Measurements from ENCODE around the gene C17orf113.

DNA sequence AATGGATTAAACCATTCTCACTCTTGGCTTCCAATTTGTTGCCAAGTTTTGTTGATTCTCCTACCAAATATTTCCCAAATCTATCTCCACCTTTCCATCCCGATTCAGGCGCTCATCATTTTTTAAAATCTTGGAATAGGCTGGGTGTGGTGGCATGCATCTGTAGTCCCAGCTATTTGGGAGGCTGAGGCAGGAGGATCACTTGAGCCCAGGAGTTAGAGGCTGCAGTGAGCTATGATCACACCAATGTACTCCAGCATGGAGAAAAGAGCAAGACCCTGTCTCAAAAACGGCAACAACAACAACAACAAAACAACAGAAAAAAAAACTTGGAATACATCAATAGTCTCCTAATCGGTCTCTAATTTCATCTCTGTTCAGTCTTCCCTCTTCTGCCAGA, 31.4 kb downstream of the C17orf113 start:
- TF ChIP-seq, protein P1, sequence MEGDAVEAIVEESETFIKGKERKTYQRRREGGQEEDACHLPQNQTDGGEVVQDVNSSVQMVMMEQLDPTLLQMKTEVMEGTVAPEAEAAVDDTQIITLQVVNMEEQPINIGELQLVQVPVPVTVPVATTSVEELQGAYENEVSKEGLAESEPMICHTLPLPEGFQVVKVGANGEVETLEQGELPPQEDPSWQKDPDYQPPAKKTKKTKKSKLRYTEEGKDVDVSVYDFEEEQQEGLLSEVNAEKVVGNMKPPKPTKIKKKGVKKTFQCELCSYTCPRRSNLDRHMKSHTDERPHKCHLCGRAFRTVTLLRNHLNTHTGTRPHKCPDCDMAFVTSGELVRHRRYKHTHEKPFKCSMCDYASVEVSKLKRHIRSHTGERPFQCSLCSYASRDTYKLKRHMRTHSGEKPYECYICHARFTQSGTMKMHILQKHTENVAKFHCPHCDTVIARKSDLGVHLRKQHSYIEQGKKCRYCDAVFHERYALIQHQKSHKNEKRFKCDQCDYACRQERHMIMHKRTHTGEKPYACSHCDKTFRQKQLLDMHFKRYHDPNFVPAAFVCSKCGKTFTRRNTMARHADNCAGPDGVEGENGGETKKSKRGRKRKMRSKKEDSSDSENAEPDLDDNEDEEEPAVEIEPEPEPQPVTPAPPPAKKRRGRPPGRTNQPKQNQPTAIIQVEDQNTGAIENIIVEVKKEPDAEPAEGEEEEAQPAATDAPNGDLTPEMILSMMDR (conservative IDR thresholded peaks at IDR 0.05; ENCODE audit: low read depth in 2 of 2) = no peak
- TF ChIP-seq EZH2 (IDR thresholded peaks at IDR 0.05; ENCODE audit: low read depth, unreplicated experiment) = no peak
- TF ChIP-seq, protein P2, sequence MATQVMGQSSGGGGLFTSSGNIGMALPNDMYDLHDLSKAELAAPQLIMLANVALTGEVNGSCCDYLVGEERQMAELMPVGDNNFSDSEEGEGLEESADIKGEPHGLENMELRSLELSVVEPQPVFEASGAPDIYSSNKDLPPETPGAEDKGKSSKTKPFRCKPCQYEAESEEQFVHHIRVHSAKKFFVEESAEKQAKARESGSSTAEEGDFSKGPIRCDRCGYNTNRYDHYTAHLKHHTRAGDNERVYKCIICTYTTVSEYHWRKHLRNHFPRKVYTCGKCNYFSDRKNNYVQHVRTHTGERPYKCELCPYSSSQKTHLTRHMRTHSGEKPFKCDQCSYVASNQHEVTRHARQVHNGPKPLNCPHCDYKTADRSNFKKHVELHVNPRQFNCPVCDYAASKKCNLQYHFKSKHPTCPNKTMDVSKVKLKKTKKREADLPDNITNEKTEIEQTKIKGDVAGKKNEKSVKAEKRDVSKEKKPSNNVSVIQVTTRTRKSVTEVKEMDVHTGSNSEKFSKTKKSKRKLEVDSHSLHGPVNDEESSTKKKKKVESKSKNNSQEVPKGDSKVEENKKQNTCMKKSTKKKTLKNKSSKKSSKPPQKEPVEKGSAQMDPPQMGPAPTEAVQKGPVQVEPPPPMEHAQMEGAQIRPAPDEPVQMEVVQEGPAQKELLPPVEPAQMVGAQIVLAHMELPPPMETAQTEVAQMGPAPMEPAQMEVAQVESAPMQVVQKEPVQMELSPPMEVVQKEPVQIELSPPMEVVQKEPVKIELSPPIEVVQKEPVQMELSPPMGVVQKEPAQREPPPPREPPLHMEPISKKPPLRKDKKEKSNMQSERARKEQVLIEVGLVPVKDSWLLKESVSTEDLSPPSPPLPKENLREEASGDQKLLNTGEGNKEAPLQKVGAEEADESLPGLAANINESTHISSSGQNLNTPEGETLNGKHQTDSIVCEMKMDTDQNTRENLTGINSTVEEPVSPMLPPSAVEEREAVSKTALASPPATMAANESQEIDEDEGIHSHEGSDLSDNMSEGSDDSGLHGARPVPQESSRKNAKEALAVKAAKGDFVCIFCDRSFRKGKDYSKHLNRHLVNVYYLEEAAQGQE (IDR thresholded peaks at IDR 0.05; ENCODE audit: unreplicated experiment) = no peak
- no peak for TF ChIP-seq EZH2phosphoT487 (IDR thresholded peaks at IDR 0.05; ENCODE audit: unreplicated experiment)
- TF ChIP-seq POLR2AphosphoS5 (IDR thresholded peaks at IDR 0.05; ENCODE audit: low read depth) = no peak
- no peak for TF ChIP-seq NANOG (IDR thresholded peaks at IDR 0.05; ENCODE audit: borderline replicate concordance)
- TF ChIP-seq CREB1 (CRISPR knock-in tag; IDR thresholded peaks at IDR 0.05; ENCODE audit: low read depth) = no peak
- TF ChIP-seq JUNB (IDR thresholded peaks at IDR 0.05; ENCODE audit: unreplicated experiment) = no peak
- no peak for TF ChIP-seq STAT1 (IDR thresholded peaks at IDR 0.05; ENCODE audit: unreplicated experiment)
- TF ChIP-seq, protein P3, sequence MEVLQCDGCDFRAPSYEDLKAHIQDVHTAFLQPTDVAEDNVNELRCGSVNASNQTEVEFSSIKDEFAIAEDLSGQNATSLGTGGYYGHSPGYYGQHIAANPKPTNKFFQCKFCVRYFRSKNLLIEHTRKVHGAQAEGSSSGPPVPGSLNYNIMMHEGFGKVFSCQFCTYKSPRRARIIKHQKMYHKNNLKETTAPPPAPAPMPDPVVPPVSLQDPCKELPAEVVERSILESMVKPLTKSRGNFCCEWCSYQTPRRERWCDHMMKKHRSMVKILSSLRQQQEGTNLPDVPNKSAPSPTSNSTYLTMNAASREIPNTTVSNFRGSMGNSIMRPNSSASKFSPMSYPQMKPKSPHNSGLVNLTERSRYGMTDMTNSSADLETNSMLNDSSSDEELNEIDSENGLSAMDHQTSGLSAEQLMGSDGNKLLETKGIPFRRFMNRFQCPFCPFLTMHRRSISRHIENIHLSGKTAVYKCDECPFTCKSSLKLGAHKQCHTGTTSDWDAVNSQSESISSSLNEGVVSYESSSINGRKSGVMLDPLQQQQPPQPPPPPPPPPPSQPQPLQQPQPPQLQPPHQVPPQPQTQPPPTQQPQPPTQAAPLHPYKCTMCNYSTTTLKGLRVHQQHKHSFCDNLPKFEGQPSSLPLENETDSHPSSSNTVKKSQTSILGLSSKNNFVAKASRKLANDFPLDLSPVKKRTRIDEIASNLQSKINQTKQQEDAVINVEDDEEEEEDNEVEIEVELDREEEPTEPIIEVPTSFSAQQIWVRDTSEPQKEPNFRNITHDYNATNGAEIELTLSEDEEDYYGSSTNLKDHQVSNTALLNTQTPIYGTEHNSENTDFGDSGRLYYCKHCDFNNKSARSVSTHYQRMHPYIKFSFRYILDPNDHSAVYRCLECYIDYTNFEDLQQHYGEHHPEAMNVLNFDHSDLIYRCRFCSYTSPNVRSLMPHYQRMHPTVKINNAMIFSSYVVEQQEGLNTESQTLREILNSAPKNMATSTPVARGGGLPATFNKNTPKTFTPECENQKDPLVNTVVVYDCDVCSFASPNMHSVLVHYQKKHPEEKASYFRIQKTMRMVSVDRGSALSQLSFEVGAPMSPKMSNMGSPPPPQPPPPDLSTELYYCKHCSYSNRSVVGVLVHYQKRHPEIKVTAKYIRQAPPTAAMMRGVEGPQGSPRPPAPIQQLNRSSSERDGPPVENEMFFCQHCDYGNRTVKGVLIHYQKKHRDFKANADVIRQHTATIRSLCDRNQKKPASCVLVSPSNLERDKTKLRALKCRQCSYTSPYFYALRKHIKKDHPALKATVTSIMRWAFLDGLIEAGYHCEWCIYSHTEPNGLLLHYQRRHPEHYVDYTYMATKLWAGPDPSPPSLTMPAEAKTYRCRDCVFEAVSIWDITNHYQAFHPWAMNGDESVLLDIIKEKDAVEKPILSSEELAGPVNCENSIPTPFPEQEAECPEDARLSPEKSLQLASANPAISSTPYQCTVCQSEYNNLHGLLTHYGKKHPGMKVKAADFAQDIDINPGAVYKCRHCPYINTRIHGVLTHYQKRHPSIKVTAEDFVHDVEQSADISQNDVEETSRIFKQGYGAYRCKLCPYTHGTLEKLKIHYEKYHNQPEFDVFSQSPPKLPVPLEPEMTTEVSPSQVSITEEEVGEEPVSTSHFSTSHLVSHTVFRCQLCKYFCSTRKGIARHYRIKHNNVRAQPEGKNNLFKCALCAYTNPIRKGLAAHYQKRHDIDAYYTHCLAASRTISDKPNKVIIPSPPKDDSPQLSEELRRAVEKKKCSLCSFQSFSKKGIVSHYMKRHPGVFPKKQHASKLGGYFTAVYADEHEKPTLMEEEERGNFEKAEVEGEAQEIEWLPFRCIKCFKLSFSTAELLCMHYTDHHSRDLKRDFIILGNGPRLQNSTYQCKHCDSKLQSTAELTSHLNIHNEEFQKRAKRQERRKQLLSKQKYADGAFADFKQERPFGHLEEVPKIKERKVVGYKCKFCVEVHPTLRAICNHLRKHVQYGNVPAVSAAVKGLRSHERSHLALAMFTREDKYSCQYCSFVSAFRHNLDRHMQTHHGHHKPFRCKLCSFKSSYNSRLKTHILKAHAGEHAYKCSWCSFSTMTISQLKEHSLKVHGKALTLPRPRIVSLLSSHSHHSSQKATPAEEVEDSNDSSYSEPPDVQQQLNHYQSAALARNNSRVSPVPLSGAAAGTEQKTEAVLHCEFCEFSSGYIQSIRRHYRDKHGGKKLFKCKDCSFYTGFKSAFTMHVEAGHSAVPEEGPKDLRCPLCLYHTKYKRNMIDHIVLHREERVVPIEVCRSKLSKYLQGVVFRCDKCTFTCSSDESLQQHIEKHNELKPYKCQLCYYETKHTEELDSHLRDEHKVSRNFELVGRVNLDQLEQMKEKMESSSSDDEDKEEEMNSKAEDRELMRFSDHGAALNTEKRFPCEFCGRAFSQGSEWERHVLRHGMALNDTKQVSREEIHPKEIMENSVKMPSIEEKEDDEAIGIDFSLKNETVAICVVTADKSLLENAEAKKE (CRISPR knock-in tag; IDR thresholded peaks at IDR 0.05) = no peak
- TF ChIP-seq, protein P4, sequence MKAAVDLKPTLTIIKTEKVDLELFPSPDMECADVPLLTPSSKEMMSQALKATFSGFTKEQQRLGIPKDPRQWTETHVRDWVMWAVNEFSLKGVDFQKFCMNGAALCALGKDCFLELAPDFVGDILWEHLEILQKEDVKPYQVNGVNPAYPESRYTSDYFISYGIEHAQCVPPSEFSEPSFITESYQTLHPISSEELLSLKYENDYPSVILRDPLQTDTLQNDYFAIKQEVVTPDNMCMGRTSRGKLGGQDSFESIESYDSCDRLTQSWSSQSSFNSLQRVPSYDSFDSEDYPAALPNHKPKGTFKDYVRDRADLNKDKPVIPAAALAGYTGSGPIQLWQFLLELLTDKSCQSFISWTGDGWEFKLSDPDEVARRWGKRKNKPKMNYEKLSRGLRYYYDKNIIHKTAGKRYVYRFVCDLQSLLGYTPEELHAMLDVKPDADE (IDR thresholded peaks at IDR 0.05) = no peak
- TF ChIP-seq ZNF114 (CRISPR knock-in tag; IDR thresholded peaks at IDR 0.05) = no peak
